ENCODE measurements around the gene CCR2. TPM values are rescaled to one million over a fixed set of nuclear protein-coding genes. Genes with fewer than 3 reads are reported as not detected.

CCR2 gene
- polyA plus RNA-seq, 1 of the 3 experiments (the other 2 are of a cell fraction) = not detected

GRCh38 chr3:46370839-46371518 lies 17.1 kb downstream of the CCR2 start, which contains the start of gene CCR5 (continued):
- TF ChIP-seq GABPA (IDR thresholded peaks at IDR 0.05; ENCODE audit: low read depth) = no peak
- no peak for TF ChIP-seq SMC3 (IDR thresholded peaks at IDR 0.05; ENCODE audit: low read depth, low read length)
- TF ChIP-seq GATA2 (CRISPR knock-in tag; IDR thresholded peaks at IDR 0.05) = no peak
- no peak for TF ChIP-seq POLR2AphosphoS5 (IDR thresholded peaks at IDR 0.05; ENCODE audit: low read depth, low read length)
- no peak for TF ChIP-seq NFIC (IDR thresholded peaks at IDR 0.05; ENCODE audit: borderline replicate concordance)

GRCh38 chr3:46371519-46372340 lies 17.8 kb downstream of the CCR2 start:
- Histone ChIP-seq H4K20me1 (ENCODE audit: insufficient read depth) (no peaks in the 10 kb centered on the region), H2AFZ (ENCODE audit: low read depth) (no peak overlapping the region), H3K9ac (no peak overlapping the region), H3K9me2 (no peaks in the 10 kb centered on the region), H3K4me3 (ENCODE audit: low read depth in 2 of 2, low read length in 1 of 2) (no peak overlapping the region), H3K79me2 (ENCODE audit: insufficient read depth) (no peaks in the 10 kb centered on the region), H3K27me3 (ENCODE audit: insufficient read depth) (peaks cover 44% of the 10 kb centered on the region), H3K9me3 (no peaks in the 10 kb centered on the region), H3K4me2 (no peak overlapping the region), H3K27ac (ENCODE audit: low read depth in 2 of 2, low read length in 1 of 2) (no peak overlapping the region), H3K36me3 (replicated peaks in 1 of 2; ENCODE audit: control insufficient read depth in 1 of 2, insufficient read depth in 2 of 2, low read length in 1 of 2) (no peaks in the 10 kb centered on the region), H3K4me1 (ENCODE audit: control insufficient read depth in 1 of 2, insufficient read depth in 2 of 2, low read depth in 1 of 2, low read length in 1 of 2) (no peaks in the 10 kb centered on the region), H3F3A (replicated peaks; ENCODE audit: insufficient read depth) (peaks cover 3% of the 10 kb centered on the region)
- POLR2A ChIA-PET = no interaction called here
- TF ChIP-seq CTCF (IDR thresholded peaks at IDR 0.05) (no peak), FOXJ3 (CRISPR knock-in tag; IDR thresholded peaks at IDR 0.05) (no peak), EZH2phosphoT487 (IDR thresholded peaks at IDR 0.05; ENCODE audit: borderline replicate concordance, low read depth) (no peak), RCOR1 (IDR thresholded peaks at IDR 0.05; ENCODE audit: low read length) (no peak), FOSL2 (IDR thresholded peaks at IDR 0.05; ENCODE audit: borderline replicate concordance, low read depth) (no peak), YY1 (IDR thresholded peaks at IDR 0.05; ENCODE audit: low read depth) (no peak), MXI1 (IDR thresholded peaks at IDR 0.05; ENCODE audit: low read depth, low read length) (no peak), ZBTB33 (IDR thresholded peaks at IDR 0.05; ENCODE audit: borderline replicate concordance, low read depth) (no peak)
- CTCF ChIA-PET = interaction anchor here (1.2 to 1.5 kb wide), 5 partner anchors 31 to 292 kb away, joined by 3 to 4 read pairs (median 3); partner anchors contain the start of genes CCR5AS and CCRL2
- WGBS (ENCODE audit: low lambda C conversion rate) = 17% methylated on average over 10 of the region's 10 CpGs
- no peak for DNase-seq
